Spleen (tissue), 11 donors: ENCODE data around the gene XYLT1. TPM values are rescaled to one million over a fixed set of nuclear protein-coding genes. Genes with fewer than 3 reads are reported as not detected.

Source experiments
- DNase-seq: peaks from one replicate; pipeline ENCODE4 v3.0.0-alpha.2; 2020
- H3K27ac ChIP-seq, 8 donors: fragments of 200-600 bp; sonication (generic) in 7 of 8; 1 replicate in 4 of 8; 2 replicates in 4 of 8; pipeline versions ENCODE4 v1.5.0 to v1.8.0; 2016 to 2021; ENCODE audit warnings: inconsistent platforms in 4 of 8, mild to moderate bottlenecking in 4 of 8, moderate library complexity in 1 of 8
- H3K27me3 ChIP-seq, 7 donors: fragments of 200-600 bp; sonication (generic) in 6 of 7; replicated peaks in 1 of 7; 1 replicate in 4 of 7; 2 replicates in 3 of 7; pipeline versions ENCODE4 v1.5.0 to v1.8.0; 2016 to 2021; ENCODE audit warnings: inconsistent platforms in 3 of 7, mild to moderate bottlenecking in 1 of 7
- H3K36me3 ChIP-seq, 6 donors: fragments of 200-600 bp; sonication (generic) in 5 of 6; 1 replicate in 4 of 6; 2 replicates in 2 of 6; pipeline versions ENCODE4 v1.5.0 to v1.8.0; 2016 to 2021; ENCODE audit warnings: inconsistent platforms in 2 of 6
- H3K4me1 ChIP-seq, 6 donors: fragments of 200-600 bp; sonication (generic) in 5 of 6; 1 replicate in 3 of 6; 2 replicates in 3 of 6; pipeline versions ENCODE4 v1.5.0 to v1.8.0; 2016 to 2021; ENCODE audit warnings: inconsistent platforms in 3 of 6
- H3K4me3 ChIP-seq, 8 donors: fragments of 200-600 bp; sonication (generic) in 7 of 8; 1 replicate in 4 of 8; 2 replicates in 4 of 8; pipeline versions ENCODE4 v1.5.0 to v1.8.0; 2016 to 2021; ENCODE audit warnings: inconsistent platforms in 4 of 8, mild to moderate bottlenecking in 4 of 8, moderate library complexity in 2 of 8
- H3K9me3 ChIP-seq, 8 donors: fragments of 200-600 bp; sonication (generic) in 7 of 8; 1 replicate in 4 of 8; 2 replicates in 4 of 8; pipeline versions ENCODE4 v1.5.0 to v1.8.0; 2016 to 2021; ENCODE audit warnings: inconsistent platforms in 4 of 8
- POLR2A ChIP-seq, 3 donors: fragments of 450-650 bp; IDR thresholded peaks; one replicate each; pipeline ENCODE4 v1.5.1; 2017; ENCODE audit warnings: antibody characterized with exemption in 3 of 3, mild to moderate bottlenecking in 1 of 3
- POLR2AphosphoS5 ChIP-seq, 3 donors: sonication (generic); formaldehyde crosslinking; IDR thresholded peaks; one replicate each; pipeline ENCODE4 v1.5.1; 2017; ENCODE audit warnings: antibody characterized with exemption in 3 of 3
- WGBS, 5 donors: extraction: QIAGEN DNeasy Blood & Tissue Kit in 3 of 5; methylation state at CpG; one replicate each; pipeline versions ENCODE4 v1.1.5 to v1.1.7; 2013 to 2018; 5-methylcytosine and 5-hydroxymethylcytosine counted together
- intact Hi-C: fragments of 100-400 bp; cut with DNase I; formaldehyde crosslinking; loops from one replicate; pipeline ENCODE4 v1.15.0; 2023; ENCODE audit warnings: low total_unique reads
- polyA plus RNA-seq, 3 donors: library from polyadenylated mRNA; stranded (reverse); fragments of 200-250 nt; gene quantifications; one replicate each; pipeline ENCODE4 v1.2.1, GENCODE V29; 2013
- total RNA-seq, 7 donors: library from RNA; depleted of rRNA in 3 of 7; stranded (reverse); fragments of >200 nt in 3 of 7; fragmentation: NEBNext Ultra II Directional in 4 of 7; extraction: Animal tissue kit (Norgen Biotek cat#: 25700) in 4 of 7; gene quantifications; one replicate each; pipeline versions ENCODE4 v1.1.0 to v1.2.1, GENCODE V29; 2016 to 2021
- TF ChIP-seq, protein P1 (sequence below), 11 experiments: fragments of 200-600 bp in 7 of 11; fragments of 450-650 bp in 4 of 11; sonication (generic) in 4 of 11; IDR thresholded peaks in 8 of 11; conservative IDR thresholded peaks in 3 of 11; 1 replicate in 7 of 11; 2 replicates in 4 of 11; pipeline versions ENCODE4 v1.4.0 to v1.8.0; 2016 to 2021; ENCODE audit warnings: antibody characterized with exemption in 11 of 11, inconsistent platforms in 4 of 11, mild to moderate bottlenecking in 1 of 11
- donor health status: healthy with polysubstance abuse.
- donor health status: DM: no; HTN: no; CAD: no; lungs with moderate emphysema.
- donor health status: DM: no; HTN: no; CAD: no.
- donor health status: Bipolar disorder and iron deficiency.
- donor health status: healthy.
- donor health status: DM: no; HTN: no; CAD: no.
- donor health status: DM: yes; HTN: yes; CAD: no.

XYLT1 gene
- total and polyA plus RNA-seq, 10 donors, result 2.1 to 40.7 (median 23.5) TPM

DNA sequence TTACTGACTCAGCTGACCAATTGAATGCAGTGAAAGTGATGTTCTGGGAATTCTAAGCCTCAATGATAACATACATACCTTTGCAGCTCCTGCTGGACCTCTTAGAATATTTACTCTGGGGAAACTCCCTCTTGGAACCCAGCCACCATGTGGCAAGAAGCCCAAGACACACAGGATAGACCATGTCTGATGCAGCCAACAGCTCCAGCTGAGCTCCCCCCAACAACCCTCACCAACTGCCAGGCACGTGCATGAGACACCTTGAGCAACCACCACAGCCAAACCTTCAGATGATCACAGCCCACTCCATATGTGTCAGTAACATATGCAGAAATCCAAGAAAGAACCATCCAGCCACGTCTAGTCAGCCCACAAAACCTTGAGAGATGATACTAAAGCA lies 53.0 kb downstream of the XYLT1 start:
- Histone ChIP-seq H3K9me3 (no peaks in the 10 kb centered on the region), H3K27ac (peak overlapping the region in 4 of 8 donors; percentile 73 to 86 (median 78)), H3K4me1 (peaks cover 22 to 57% (median 42%) of the 10 kb centered on the region in 6 donors), H3K4me3 (no peak overlapping the region), H3K36me3 (no peaks in the 10 kb centered on the region), H3K27me3 (no peaks in the 10 kb centered on the region)
- no peak for TF ChIP-seq POLR2A (IDR thresholded peaks at IDR 0.05)
- TF ChIP-seq POLR2AphosphoS5 (IDR thresholded peaks at IDR 0.05), result no peak
- TF ChIP-seq, protein P1, sequence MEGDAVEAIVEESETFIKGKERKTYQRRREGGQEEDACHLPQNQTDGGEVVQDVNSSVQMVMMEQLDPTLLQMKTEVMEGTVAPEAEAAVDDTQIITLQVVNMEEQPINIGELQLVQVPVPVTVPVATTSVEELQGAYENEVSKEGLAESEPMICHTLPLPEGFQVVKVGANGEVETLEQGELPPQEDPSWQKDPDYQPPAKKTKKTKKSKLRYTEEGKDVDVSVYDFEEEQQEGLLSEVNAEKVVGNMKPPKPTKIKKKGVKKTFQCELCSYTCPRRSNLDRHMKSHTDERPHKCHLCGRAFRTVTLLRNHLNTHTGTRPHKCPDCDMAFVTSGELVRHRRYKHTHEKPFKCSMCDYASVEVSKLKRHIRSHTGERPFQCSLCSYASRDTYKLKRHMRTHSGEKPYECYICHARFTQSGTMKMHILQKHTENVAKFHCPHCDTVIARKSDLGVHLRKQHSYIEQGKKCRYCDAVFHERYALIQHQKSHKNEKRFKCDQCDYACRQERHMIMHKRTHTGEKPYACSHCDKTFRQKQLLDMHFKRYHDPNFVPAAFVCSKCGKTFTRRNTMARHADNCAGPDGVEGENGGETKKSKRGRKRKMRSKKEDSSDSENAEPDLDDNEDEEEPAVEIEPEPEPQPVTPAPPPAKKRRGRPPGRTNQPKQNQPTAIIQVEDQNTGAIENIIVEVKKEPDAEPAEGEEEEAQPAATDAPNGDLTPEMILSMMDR (IDR thresholded peaks at IDR 0.05 in 8 of 11, conservative IDR thresholded peaks at IDR 0.05 in 3 of 11), result no peak
- intact Hi-C loops, result no loop called here
- no peak for DNase-seq
- 62 to 90% (median 76%) methylated on average over 2 of the region's 2 CpGs for WGBS, 5 donors

DNA sequence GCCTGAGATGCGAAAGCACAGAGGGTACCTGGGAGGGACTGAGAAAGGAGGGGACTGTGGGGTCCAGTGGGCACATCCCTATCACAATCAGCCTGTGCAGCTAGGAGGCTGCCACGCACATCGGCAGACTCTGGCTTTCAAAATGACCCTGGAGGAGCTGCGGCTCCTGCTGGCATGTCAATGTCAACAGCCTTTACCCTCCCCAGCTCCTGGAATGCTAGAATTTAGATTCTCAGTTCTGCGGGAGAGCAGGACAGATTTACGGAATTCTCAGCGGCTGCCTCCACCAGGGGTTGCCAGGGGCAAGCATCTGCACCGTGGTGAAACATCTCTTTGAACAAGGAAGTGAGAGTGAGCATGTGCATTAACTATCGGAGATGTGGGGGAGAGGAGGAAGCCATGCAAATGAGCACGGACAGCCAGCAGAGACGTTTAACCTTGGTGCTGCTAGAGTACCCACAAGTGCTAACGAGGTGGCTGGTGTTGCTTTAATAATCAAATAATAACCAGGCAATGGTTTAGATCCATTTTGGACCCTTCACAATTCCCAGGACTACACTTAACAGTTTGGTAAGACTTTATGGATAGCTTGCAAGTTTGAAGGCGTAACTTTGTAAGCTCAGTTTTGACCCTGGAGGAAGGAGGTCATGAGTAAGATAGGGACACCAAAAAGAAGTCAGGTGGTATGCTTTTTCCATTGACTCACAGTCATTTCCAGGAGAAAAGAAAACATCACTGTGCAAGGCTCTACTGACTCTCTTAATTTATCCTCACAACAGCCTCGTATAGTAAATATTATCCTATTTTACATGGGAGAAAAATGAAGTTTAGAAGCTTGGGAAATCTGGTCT lies 54.1 kb downstream of the XYLT1 start:
- H3K27ac ChIP-seq, result peak overlapping the region; percentile 42 to 86 (median 74)
- WGBS, 5 donors, result 12 to 17% (median 16%) methylated on average over 14 of the region's 14 CpGs
- no peaks in the 10 kb centered on the region for H3K9me3 ChIP-seq
- peak in 2 of 3 donors; percentile 63 to 83 for TF ChIP-seq POLR2AphosphoS5 (IDR thresholded peaks at IDR 0.05)
- TF ChIP-seq, protein P1 (IDR thresholded peaks at IDR 0.05 in 8 of 11, conservative IDR thresholded peaks at IDR 0.05 in 3 of 11), result peak in 9 of 11 experiments; percentile 6 to 45 (median 34)
- no peak for TF ChIP-seq POLR2A (IDR thresholded peaks at IDR 0.05)
- peak overlapping the region in 5 of 8 donors; percentile 10 to 58 (median 11) for H3K4me3 ChIP-seq
- H3K4me1 ChIP-seq, result peaks cover 22 to 64% (median 42%) of the 10 kb centered on the region in 6 donors
- H3K36me3 ChIP-seq, result no peaks in the 10 kb centered on the region
- H3K27me3 ChIP-seq, result no peaks in the 10 kb centered on the region
- peak; percentile 86 for DNase-seq
- intact Hi-C loops, result no loop called here

DNA sequence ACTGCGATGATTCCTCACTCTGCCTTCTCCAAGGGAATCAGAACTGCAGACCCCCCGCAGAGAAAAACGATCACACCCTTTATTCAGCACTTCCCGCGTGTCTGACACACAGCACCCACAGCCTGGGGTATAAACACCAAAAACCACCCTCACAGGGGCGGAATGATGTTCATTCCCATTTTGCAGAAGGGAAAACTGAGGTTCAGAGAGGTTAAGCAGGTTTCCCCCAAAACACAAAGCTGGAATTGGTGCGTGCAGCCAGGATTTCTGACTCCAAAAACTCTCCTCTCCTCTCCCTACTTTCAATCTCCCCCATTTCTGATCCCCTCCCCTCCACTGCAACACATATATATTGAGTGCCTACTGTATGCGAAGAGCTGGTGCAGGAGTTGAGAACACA lies 55.8 kb downstream of the XYLT1 start:
- no peaks in the 10 kb centered on the region for H3K9me3 ChIP-seq
- 85 to 94% (median 89%) methylated on average over 8 of the region's 8 CpGs for WGBS, 5 donors
- no peak for TF ChIP-seq POLR2A (IDR thresholded peaks at IDR 0.05)
- TF ChIP-seq, protein P1 (IDR thresholded peaks at IDR 0.05 in 8 of 11, conservative IDR thresholded peaks at IDR 0.05 in 3 of 11), result no peak
- TF ChIP-seq POLR2AphosphoS5 (IDR thresholded peaks at IDR 0.05), result no peak
- no peaks in the 10 kb centered on the region for H3K36me3 ChIP-seq
- peak overlapping the region in 3 of 8 donors; percentile 52 to 75 (median 52) for H3K27ac ChIP-seq
- peak overlapping the region in 1 of 8 donors; percentile 45 for H3K4me3 ChIP-seq
- DNase-seq, result no peak
- intact Hi-C loops, result no loop called here
- no peaks in the 10 kb centered on the region for H3K27me3 ChIP-seq
- peaks cover 22 to 82% (median 43%) of the 10 kb centered on the region in 6 donors for H3K4me1 ChIP-seq

DNA sequence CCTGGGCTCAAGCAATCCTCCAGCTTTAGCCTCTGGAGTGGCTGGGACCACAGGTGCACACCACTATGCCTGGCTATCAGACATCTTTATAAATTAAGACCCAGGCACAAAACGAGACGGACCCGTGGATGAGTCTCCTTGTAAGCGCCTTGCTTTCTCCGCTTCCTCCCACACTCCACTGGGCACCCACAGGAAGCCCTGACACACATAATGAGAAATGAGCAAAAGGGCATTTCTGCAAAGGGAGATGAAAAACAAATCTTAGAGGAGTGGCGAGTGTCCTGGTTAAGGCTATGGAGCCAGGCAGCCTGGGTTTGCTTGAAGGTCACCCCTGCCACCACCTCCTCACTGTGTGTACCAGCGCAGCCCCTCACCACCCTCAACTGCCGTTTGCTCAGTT lies 56.3 kb downstream of the XYLT1 start:
- 30 to 52% (median 41%) methylated on average over 8 of the region's 8 CpGs for WGBS, 5 donors

More for the DNA sequence above, 56.3 kb downstream of the XYLT1 start:
- intact Hi-C loops, result no loop called here
- Histone ChIP-seq H3K27me3 (no peaks in the 10 kb centered on the region), H3K36me3 (no peaks in the 10 kb centered on the region), H3K4me3 (peak overlapping the region in 1 of 8 donors; percentile 45), H3K9me3 (no peaks in the 10 kb centered on the region), H3K4me1 (peaks cover 22 to 87% (median 48%) of the 10 kb centered on the region in 6 donors), H3K27ac (peak overlapping the region in 3 of 8 donors; percentile 52 to 75 (median 52))
- no peak for DNase-seq
- TF ChIP-seq POLR2AphosphoS5 (IDR thresholded peaks at IDR 0.05), result peak in 1 of 3 donors; percentile 28
- TF ChIP-seq POLR2A (IDR thresholded peaks at IDR 0.05), result no peak
